CD4-positive, alpha-beta T cell treated with Interleukin-17A for 4 hours (primary cell): Measurements from ENCODE around the gene SSNA1.

Experiments used
- DNase-seq: peaks from one replicate; pipeline ENCODE4 v3.0.0-alpha.2; 2020; ENCODE audit warnings: mixed read lengths

SSNA1 gene

DNA sequence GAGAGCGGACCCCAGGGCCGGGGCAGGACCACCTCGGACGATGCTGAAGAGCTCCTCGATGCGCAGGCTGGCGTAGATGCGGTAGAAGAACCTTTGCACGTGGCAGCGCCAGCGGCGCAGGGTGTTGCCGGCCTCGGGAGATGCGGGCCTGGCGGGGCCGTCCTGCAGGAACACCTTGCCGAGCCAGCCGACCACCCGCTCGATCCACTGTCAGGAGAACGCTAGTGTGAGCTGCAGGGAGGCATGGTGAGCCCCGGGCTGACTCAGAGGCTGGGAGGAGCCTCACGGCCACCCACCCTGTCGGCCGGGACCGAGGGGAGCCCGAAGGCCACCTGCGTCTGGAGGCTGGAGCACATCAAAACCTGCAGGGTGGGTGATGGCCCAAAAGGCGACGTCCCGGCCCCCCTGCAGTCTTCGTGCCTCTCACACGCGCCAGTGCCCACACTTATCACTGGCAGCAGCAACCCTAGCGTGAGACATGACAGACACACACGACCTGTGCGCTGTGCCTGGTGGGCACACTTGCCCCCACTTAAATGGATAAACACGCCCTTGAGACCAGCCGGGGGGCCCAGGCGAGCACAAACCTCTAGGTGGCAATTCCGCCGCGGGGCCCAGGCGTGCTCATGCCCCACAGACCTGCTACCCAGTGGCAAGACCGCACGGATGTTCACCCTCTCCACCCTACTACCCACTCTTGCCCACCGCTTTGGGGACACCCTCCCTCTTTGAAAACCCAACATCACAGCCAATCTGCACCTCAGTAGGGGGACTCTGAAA, 3.4 kb upstream of the SSNA1 start:
- DNase-seq, result no peak

DNA sequence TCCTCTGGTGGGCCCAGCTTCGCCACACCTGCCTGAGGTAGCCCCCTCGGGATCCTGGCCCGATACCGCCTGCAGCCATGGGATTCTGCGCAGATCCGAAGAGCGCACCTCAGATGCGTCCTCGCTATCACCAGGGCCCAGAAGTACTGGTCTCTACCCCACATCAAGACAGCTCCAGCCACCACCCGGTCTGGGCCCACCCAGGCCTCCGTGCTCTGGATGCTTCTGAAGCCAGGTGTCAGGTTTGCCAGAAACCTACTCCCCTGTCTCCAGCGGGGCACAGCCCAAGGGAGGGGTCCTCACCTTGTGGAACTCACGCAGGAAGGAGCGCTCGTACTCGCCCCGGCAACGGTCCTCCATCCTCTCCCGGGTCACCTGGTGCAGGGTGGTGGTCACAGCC, 2.6 kb upstream of the SSNA1 start:
- DNase-seq, result no peak

GRCh38 chr9:137186385-137186784, 2.1 kb upstream of the SSNA1 start:
- DNase-seq, result no peak

- no peak for DNase-seq
Observed at GRCh38 chr9:137187386-137187785, 1.1 kb upstream of the SSNA1 start.

- no peak for DNase-seq
Observed at GRCh38 chr9:137188086-137188489, 388 bp upstream of the SSNA1 start.

GRCh38 chr9:137189297-137190295, 1.1 kb downstream of the SSNA1 start:
- no peak for DNase-seq

- DNase-seq, result no peak
Observed at GRCh38 chr9:137190315-137190856, 1.9 kb downstream of the SSNA1 start.

DNA sequence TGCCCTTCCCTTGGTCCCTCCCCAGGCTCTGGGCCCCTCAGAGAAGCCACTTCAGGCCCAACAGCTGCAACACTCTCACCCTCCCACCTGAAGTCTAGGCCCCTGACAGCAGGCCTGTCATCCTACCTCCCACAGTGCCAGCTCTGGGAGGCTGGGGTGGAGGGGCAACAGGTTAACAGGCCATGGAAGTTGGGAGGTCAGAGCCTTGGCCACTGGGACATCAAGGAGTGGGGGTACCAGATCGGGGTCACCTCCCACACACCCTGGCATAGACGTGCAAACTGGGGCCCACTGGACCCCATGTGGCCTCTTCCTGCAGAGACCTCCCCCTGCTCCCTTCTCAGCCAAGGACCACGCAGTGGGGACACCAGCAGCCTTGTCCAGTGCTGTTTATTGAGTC, 2.8 kb downstream of the SSNA1 start:
- DNase-seq, result no peak

DNA sequence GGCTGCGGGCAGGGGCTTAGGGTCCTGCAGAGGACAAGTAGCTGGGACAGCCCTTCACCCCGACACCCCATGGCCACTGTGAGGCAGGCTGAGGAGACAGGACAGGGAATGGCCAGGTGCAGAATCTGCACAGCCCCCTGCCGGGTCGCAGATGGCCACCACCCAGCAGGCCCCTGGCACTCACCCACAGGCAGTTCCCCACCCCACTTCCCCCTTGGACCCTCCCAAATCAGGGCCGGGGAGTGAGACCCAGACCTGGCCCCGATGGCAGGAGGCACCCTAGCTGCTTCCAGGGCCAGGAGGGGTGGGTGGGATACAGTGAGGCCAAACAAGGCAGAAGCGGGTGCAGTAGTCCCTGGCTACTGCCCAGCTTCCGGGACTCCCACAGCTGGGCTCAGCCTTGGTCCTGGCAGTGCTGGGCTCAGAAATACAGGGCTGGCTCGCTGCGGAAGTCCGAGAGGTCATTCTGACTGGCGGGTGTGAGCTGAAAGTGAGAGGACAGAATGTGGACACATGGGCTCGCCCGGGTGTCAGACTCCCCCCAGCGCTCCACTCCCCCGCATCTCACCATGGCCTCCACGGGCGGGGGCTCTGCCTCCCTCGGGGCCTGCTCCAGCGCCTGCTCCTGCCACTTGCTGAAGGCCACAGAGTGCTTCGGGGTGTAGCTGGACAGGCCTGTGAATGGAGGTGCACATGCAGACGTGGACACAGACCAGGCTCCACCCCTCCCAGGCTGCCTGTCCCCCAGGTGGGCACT, 3.4 kb downstream of the SSNA1 start:
- no peak for DNase-seq

DNA sequence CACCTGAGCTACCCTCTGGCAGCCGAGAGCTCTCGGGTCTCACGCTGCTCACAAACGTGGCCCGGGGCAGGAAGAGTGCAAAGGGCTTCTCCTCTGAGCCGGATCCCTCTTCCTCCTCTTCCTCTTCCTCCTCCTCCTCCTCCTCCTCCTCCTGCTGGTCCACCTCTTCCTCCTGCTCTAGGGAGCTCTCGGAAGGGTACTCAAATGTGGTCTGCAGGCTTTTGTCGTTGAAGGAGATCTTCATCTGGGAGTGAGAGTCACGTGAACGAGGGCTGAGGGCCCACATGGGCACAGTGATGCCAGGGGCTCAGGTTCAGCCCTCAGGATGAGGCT, 3.9 kb downstream of the SSNA1 start:
- no peak for DNase-seq

- DNase-seq, result no peak
Observed at GRCh38 chr9:137192859-137193258, 4.4 kb downstream of the SSNA1 start.

GRCh38 chr9:137193771-137194170, 5.3 kb downstream of the SSNA1 start:
- no peak for DNase-seq

- no peak for DNase-seq
Observed at GRCh38 chr9:137194388-137194787, 5.9 kb downstream of the SSNA1 start.

DNA sequence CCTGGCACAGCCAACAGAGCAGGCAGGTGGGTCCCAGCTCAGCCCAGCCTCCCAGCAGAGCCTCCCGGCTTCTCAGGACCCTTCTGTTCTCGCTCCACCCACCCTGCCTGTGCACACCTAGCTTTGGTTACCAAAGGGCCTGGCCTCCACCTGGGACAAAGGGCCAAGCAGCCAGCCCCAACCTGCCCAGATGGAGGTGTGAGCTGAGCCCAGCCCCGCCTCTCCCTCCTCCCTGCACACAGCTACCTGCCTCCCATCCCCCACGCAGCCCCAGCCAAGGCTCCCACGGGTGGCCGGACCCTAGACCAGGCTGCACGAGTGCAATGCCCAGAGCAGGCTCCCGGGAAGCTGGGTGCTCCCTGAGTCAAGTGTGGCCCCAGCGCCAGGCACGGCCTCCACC, 6.4 kb downstream of the SSNA1 start:
- no peak for DNase-seq

DNA sequence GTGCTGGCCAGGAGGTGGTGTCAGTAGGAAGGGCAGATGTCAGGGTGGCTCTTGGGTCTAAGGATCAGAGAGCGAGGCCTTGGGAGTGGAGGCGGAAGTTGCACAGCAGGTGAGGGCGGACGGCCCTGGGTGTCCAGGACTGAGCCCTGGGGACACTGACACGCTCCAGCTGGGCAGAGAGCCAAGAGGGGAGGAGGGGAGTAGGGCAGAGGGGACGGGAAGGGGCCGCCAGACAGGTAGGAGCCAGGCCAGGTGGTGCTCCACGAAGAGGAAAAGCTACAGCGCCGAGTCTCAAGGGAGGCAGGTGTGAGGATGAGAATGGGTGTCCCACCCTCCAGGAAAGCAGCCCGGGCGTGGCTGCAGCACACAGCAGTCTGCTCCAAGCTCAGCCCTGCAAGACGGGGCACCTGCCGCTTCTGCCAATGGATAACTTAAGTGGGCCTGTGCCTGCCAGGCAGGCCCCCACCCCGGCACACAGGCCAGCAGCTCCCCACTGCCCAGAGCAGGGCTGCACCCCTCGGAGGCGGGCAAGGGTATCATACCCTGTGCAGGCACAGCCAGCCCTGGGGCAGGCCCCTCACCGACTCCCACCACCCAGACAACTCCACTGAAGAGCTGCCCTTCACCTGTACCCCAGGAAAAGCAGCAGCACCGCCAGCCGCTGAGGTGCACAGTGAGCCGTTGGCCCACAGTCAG, 7.2 kb downstream of the SSNA1 start:
- DNase-seq, result no peak

DNA sequence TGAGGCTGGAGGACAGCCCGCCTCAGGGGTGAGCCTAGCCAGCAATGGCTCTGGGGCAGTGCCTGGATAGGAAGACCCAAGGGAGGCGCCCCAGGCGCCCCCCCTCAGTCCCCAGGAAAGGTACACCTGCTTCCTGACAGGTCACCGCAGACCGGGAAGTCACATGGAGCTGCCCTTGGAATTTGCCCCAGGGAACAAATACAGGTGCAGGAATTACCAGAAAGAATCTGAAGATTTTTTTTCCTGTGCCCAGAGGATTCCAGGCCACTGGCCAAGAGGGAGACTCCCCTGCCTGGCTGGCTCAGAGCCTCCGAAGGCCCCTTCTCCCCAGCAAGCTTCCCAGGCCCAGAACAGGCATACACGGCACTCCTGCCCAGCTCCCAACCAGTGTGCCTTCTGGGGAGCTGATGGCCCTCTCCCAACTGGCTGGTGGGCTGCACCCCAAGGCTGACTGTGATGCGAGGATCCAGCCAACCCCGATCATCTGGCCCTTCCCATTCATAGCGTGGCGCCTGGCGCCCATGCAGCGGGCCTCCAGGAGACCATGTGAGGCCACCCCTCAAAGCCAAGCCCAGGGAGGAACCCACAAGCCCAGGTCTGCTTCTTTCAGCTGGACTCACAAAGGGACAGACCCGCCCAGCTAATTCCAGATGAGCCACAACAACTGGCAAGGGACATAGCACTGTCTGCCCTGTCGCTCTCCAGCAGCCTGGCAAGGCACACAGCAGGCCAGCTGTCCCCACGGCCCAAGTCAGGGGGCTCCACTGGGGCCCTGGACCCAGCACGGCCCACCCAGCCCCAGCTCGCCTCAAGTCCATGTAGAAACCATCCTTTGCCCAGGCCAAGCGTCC, 9.8 kb downstream of the SSNA1 start:
- no peak for DNase-seq

DNA sequence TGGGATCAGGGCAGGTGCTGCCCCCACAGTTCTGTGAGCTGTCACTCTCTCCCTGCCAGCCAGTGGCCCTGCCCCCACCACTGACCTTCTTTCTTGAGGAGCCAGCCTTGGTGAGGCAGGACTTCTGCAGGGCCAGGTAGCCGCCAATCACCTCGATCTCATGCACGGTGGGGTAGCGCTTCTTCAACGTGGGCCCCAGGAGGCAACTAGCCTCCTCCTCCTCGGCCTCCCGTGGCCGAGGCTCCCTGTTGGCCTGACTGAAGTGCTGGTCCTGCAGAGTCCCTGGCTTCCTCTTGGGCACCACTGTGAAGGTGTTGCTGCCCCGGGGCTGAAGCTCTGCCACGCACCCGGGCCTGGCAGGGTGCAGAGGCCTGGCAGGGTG, 10.4 kb downstream of the SSNA1 start:
- no peak for DNase-seq

- no peak for DNase-seq
Observed at GRCh38 chr9:137199411-137200121, 11.1 kb downstream of the SSNA1 start.

DNA sequence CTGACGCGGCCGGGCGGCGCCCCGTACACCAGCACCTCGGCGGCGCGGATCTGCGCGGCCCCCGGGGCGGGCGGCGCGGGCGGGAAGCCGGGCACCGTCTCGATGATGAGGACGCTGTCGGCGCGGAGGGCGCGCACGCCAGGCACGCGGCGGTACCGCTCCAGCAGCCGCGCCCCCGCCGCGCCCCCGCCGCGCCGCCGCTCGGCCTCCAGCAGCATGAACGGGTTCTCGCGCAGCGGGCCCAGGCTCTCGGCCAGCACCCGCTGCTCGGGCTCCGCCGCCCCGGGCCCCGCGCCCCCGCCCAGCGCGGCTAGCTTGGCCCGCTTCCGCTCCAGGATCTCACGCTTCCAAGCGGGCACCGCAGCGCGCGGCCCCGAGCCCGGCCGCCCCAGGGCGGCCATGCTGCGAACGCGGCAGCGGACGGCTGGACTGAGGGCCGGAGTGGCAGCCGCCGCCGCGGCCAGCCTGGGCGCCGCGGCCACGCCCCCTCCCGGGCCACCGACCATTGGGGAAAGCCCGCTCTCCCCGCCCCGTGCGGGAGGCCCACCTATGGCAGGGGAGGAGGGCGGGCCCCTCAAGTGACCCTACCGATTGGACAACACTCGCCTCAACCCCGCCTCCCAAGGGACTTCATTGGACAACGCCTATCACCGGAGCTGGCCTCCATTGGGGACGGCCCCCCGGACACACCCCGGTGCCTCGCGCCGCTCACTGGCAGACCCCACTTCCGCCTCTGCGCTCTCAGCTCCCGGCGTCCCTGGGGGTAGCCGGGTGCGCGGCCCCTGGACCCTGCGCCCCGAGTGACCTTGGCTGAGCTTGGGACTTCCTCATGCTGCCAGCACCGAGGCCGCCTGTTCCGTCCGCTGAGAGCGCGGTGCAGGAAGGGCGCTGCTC, 12.1 kb downstream of the SSNA1 start, which contains the start of gene TPRN:
Gene TPRN, minus strand, starts transcription at position 431 of the 894 bp plus-strand sequence. Its CDS starts 30 bp downstream, at position 401.
- peak; percentile 99 for DNase-seq
